GM18951 (cell line): ENCODE measurements around the gene SLC26A8.
"Not testable (repeated sequence)": the region's sequence is repeated elsewhere in the genome, so short reads cannot be mapped to it uniquely, and the experiment has no call there.

Source experiments
- POLR2A ChIP-seq: IDR thresholded peaks from 4 replicates; pipeline ENCODE4 v1.6.1; 2011; ENCODE audit warnings: mild to moderate bottlenecking; ENCODE audit not compliant: insufficient read length, insufficient read depth; ENCODE audit errors: extremely low read depth
- in situ Hi-C: fragments of 300-500 bp; cut with MboI; formaldehyde crosslinking; loops from one replicate; pipeline ENCODE4 v1.12.0; 2022; ENCODE audit warnings: low sequenced_read_pairs, mixed read lengths, inconsistent platforms; ENCODE audit not compliant: unreplicated experiment

The SLC26A8 gene

GRCh38 chr6:35936681-35937359, 87.6 kb downstream of the SLC26A8 start:
- no peak for TF ChIP-seq POLR2A
- in situ Hi-C loops = no loop called here

- in situ Hi-C loops = no loop called here
- no peak for TF ChIP-seq POLR2A
These were observed 89.0 kb downstream of the SLC26A8 start for GRCh38 chr6:35935469-35935868.

GRCh38 chr6:35933844-35934243, 90.6 kb downstream of the SLC26A8 start:
- TF ChIP-seq POLR2A = no peak
- in situ Hi-C loops = no loop called here

- in situ Hi-C loops = not testable (repeated sequence)
These were observed 92.6 kb downstream of the SLC26A8 start for GRCh38 chr6:35931873-35932272.

GRCh38 chr6:35931120-35931561, 93.3 kb downstream of the SLC26A8 start:
- in situ Hi-C loops = no loop called here
- no peak for TF ChIP-seq POLR2A

GRCh38 chr6:35929601-35930000, 94.8 kb downstream of the SLC26A8 start:
- in situ Hi-C loops = no loop called here
- no peak for TF ChIP-seq POLR2A

- no peak for TF ChIP-seq POLR2A
- in situ Hi-C loops = no loop called here
These were observed 97.8 kb downstream of the SLC26A8 start for GRCh38 chr6:35926509-35927215.

- no peak for TF ChIP-seq POLR2A
- in situ Hi-C loops = no loop called here
These were observed 98.5 kb downstream of the SLC26A8 start for GRCh38 chr6:35925961-35926360.

GRCh38 chr6:35924146-35924545, 100.3 kb downstream of the SLC26A8 start:
- TF ChIP-seq POLR2A = no peak
- in situ Hi-C loops = no loop called here

GRCh38 chr6:35922139-35922554, 102.3 kb downstream of the SLC26A8 start:
- in situ Hi-C loops = no loop called here
- no peak for TF ChIP-seq POLR2A

- peak; percentile 94 for TF ChIP-seq POLR2A
- in situ Hi-C loops = no loop called here
These were observed 103.4 kb downstream of the SLC26A8 start, which contains the start of gene SRPK1 for GRCh38 chr6:35920793-35921732. Gene SRPK1 (minus strand): TSS chr6:35921098. CDS start chr6:35921056, 42 bp downstream.

- in situ Hi-C loops = no loop called here
- no peak for TF ChIP-seq POLR2A
These were observed 104.4 kb downstream of the SLC26A8 start for GRCh38 chr6:35919827-35920751.

GRCh38 chr6:35919085-35919826, 105.2 kb downstream of the SLC26A8 start:
- TF ChIP-seq POLR2A = no peak
- in situ Hi-C loops = no loop called here

GRCh38 chr6:35916893-35917292, 107.5 kb downstream of the SLC26A8 start:
- in situ Hi-C loops = not testable (repeated sequence)
